NCI-H446 treated with DMSO at 0.1 percent for 48 hours (cell line): ENCODE data around the gene STX16.

ENCODE experiments used
- DNase-seq: peaks from one replicate; lab custom pipeline; 2025; lab: John Stamatoyannopoulos, UW

STX16 gene

DNA sequence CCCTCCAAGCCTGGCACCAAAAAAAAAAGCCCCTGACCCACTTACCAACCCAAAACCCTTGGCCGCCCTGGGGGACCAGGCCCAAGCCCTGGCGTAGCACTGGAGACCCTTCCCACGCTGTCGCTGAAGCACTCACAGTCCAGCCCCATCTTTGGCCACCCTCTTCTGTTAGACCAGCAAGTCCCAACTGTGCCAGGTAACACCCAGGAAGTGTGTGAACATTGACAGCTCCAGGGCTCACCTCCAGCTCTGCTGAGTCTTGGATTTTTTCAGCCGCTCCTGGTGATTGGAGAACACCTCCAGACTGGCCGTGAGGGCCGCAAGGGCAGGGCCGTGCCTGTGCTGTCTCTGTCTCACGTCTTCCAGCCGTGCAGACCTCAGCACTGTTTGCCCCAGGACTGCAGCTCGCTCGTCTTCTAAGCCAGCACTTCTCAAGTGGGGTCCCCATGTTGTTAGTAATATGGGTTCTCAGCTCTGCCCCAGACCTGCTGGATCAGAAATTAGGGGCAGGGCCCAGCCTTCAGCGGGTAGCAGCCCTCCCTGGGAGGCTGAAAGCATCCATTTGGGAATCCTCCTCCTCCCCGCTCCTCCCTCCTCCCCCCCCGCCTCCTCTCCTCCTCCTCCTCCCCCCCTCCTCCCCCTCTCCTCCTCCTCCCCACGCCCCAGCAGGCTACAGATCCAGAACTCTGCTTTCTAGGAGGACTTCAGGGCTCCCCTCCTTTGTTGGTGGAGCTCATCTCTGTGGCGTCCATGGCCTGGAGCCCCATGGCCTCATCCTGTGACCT is 59.6 kb downstream of the STX16 start:
- DNase-seq: no peak

DNA sequence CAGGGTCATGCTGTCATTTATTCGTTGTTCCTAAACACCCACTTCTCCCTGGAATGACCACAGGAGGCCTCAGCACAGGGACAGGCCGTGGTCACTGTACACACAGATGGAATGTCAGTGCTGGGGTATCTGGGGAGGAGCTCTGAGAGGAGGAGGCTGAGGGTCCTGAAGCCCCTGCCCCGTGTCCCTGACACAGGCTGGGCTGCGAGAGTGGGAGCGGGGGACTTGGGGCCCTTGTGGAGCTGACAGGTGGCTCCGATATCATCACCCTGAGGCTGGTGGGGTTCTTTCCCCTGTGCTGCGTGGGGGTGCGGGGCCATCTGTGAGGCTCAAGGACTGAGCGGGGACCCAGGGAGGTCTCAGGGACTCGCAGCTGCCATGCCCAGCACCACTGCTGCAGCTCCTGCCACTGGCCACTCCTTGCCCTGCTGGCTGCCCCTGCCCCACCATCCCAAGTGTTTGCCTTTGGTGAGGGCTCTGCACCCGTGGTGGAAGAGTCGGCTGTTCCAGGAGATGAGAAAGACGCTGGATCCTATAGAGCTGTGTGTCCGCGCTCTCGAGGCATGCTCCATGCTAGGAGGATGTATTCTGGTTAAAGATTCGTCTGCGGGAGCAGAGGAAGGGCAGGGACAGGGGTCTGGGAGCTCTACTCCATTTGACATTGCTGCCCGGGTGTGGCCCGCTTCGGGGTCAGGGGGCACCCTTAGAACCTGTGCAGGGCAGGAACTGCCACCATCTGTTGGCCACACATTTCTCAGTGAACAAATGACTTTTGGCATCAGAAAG is 60.4 kb downstream of the STX16 start:
- no peak for DNase-seq

DNA sequence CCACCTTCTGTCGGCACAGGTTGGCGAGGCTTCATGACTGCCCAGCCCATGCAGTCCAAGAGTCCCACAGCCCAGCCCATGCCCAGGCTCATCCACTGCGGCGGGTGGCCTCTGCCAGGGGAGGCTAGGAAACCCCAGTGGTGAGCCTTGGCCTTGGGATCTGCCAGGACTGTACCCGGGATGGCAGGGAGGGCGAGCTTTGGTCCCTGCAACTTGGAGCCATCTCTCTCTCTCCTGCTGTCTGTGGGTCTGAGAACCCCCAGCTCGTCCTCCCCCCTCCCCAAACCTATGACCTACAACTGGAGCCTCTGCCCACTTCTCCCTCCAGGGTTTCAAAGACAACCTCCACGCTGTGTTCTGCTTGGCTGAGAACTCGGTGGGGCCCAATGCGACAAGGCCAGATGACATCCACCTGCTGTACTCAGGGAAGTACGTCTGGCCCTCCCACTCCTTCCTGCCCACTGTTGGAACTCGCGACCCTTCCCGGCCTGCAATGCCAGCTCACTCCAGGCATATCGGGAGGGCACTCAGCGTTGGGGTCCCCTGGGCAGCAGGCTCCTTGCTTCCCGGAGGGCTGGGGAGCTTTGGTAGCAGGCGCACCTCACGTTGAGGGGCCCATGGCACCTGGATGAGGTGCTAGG is 61.2 kb downstream of the STX16 start:
- no peak for DNase-seq

DNA sequence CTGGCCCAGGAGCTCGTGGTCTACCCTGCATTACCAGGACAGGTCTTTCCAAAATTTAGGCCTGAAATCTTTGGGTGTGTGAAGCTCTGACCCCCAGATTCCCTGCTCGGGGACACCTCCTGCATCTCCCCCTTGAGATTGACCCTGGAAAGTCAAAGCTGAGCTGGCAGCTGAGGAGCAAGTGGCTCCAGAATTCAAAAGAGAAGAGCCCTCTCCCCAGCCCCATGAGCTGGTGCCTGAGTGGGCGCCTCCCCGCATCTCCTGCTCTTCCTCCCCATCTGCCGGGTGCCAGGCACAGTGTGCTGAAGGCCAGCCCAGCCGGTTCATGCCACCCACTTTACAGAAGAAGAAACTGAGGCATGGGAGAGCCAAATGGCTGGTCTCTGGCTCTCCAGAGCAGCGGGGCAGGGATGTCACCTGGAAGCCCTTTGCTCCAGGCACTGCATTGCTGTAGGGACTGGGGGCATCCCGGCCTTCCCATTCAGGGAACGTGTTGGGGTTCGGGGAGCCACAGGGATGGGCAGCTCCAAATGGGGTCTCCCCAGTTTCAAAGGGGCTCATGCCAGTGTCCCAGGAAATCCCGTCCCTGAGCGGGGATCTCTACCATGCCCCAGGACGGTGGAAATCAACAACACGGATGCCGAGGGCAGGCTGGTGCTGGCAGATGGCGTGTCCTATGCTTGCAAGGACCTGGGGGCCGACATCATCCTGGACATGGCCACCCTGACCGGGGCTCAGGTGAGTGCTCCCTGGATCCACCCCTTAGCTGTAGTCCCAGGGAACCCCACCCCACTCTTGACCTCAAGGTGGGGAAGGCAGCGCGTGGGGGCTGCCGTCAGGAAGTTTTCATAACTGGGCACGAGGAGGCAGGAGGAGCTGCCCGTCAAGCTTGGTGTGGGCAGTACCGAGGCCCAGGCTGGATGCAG is 62.0 kb downstream of the STX16 start:
- DNase-seq: no peak

DNA sequence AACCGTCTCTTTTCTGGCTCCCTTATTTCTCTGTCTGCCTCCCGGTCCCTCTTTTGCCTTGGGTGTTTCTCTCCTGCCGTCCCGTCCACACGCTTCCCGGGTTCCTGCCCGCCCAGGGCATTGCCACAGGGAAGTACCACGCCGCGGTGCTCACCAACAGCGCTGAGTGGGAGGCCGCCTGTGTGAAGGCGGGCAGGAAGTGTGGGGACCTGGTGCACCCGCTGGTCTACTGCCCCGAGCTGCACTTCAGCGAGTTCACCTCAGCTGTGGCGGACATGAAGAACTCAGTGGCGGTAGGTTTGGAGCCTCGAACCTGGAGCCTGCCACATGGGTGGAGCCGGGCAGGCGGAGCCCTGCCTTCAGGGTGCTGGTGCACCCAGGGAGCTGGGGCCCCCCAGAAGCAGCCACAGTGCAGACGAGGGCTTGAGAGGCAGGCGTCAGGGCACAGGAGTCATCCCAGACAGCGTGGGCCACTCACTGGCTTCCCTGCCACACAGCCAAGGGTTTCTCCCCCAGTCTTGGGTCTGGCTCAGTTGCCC is 62.8 kb downstream of the STX16 start:
- DNase-seq: no peak

DNA sequence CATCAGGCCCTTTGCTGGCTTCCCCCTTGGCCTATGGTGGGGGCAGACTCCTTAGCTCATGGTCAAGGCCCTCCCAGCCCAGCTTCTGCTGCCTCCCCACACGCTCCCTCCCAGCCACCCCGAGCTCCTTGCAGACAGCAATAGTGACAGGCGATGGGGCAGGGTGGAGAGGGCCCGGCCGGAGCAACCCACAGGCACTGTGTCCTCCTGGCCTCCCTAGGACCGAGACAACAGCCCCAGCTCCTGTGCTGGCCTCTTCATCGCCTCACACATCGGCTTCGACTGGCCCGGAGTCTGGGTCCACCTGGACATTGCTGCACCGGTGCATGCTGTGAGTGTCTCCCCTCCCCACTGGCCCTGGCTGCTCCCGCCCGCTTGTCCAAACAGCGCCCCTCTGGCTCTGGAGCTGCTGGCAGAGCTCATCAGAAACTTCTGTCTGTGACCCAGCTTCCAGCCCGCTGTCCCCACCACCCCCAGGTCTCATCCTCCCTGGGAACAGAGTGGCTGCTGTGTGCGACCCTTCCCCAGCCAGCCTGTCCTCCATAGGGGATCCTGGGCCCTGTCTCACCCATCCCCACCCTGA is 63.3 kb downstream of the STX16 start:
- no peak for DNase-seq

DNA sequence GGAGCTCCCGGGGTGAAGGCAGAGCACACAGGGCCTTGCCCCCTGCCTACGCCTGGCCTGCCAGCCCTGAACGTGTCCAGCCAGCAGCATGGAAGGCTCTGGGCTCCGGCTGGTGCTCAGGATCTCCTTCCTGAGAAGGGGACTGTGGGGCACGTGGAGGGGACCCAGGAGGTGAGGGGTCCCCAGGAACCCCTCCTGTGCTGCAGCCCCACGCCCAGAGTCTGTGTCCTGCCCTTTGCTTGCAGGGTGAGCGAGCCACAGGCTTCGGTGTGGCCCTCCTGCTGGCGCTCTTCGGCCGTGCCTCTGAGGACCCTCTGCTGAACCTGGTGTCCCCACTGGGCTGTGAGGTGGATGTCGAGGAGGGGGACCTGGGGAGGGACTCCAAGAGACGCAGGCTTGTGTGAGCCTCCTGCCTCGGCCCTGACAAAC is 63.9 kb downstream of the STX16 start:
- DNase-seq: no peak

DNA sequence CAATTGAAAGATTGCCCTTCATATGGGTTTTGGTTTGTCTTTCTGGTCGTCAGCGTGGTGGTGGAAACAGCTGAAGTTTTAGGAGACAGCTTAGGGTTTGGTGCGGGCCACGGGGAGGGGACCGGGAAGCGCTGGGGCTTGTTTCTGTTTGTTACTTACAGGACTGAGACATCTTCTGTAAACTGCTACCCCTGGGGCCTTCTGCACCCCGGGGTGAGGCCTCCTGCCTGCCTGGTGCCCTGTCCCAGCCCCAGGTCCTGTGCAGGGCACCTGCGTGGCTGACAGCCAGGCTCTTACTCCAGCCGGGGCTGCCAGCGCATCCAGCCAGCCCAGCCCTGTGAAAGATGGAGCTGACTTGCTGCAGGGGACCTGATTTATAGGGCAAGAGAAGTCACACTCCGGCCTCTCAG is 64.3 kb downstream of the STX16 start:
- no peak for DNase-seq

DNA sequence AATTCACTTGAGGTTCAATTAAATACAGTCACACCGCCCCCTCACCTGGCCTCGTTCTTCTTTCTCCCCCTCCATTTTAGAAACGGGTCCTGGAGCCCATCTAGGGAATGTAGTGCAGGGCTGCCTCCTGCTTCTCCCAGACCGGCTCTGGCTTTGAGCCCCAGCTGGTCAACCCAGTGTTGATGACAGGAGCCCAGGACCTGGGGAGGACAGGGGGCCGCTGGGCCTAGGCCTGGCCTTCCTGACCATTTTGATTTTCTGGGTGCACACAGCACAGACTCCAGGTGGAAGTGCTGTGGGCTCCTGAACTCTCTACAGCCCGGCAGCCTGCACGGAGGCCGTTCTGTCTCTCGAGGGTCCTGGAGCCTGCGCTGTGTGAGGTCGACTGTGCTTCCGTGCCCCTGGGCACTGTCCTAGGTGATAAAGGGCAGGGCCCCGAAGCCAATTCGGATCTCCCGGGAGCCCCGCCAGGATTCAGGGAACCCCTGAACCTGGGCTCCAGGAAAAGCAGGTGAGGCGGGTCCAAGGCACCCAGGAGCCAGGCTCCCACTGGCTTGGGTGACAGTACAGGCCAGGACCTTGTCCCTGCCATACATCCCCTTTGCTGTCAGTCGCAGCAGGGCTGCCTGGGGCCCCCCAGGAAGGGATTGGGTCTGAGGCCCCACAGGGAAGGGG is 64.9 kb downstream of the STX16 start:
- DNase-seq: no peak

DNA sequence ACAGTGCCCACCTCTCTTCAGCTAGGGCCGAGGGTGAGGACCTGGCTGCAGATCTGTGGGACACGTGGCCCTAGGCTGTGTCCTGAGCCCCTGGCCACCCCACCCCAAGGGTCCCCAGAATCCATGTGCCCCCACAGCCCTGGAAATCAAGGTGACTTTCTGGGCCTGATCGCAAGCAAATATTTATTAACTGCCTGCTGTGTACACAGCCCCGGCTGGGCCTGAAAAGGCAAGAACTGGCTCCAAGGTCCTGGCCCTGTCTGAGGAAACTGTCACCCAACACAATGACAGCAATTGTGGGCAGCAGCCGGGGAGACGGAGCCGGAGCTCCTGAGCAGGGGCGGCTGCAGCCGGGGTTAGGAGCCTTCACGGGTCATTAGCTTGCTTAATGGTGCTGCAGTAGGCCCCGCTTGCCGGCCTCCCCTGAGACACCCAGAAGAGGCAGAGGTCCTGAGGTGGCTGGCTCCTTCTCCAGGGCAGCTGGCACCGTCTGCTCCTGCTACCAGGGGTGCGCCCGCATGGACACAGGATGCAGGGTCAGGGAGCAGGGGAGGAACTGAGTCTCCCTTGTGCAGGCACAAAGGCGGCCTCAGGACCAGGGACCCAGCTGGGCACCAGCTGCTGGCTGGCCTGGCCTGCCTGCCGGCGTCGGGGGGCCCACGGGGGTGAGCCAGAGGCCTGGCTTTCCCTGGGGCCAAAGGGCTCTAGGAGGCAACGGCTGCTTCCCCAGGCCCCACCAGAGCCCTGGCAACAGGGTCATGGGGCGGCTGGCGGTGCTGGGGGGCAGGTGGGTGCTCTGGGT is 65.6 kb downstream of the STX16 start:
- DNase-seq: no peak

DNA sequence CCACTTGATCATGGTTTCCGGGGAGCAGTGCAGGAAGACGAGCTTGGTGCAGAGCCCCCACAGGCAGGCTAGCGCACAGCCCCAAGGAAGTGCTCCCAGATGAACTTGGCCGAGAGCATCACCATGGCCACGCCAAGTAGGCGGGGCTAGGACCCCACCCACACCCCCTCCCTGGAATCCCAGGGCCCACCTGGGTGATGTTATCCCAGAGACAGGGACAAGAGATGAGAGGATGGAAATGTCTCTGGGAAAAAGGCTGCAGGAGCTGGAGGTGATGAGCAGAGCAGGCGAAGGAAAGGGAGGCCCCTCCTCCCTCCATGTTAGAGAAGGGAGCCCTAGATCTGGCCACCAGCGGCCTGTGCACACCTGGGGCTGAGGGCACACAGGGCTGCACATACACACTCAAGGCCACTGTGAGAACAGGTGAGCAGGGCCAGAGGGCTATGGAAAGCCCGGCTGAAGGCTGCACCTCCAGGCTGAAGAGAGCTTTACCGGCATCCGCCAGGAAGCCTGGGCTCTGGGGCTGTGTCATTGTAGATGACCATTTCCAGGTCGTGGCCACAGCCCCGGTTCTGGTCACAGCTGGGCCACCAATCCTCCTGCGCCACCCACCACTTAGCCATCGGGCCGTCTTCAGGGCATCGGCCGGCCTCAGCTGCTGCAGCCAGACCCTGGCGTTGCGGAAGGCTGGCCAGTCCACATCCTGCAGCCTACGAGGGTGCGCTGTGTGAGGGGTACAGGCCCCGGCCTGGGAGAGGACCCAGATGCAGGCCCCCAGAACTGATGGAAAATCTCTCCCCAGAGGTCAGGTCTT is 66.4 kb downstream of the STX16 start:
- no peak for DNase-seq

DNA sequence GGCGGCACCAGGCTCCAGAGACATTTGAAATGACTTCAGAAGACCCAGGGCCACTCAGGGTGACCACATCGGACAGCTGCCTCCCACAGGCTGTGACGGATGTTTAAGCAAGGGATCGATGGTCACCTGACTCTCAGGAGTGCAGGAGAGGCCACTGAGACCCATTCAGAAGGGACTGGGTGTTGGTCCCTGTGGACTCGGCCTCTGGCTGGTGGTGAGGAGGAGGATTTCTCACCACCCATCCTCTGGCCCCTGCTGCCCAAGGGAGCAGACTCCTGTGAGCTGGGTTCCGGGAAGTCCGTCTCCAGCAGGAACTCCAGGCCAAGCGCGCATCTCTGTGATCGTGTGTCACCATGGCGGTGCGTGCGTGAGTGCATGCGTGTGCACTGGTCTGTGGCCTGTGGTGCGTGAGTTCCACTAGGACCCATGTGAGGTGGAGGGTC is 67.1 kb downstream of the STX16 start:
- DNase-seq: no peak

DNA sequence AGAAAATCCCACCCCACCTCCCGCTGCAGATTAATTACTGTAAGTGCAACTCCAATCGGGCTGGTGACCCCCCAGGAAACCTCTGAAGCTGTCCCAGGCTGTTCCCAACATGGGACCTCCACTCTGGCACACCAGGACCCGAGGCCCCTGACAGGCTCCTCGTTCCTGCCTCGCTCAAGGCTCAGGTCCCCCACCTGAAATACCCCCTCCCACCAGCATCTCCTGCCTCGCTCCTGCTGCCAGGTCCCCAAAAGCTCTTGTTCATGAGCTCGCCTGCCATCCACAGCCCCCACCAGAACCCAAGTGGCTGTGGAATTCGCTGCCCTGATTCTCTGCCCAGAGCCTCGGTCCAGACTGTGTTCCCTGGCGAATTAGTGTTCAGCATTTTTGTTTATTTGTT is 67.6 kb downstream of the STX16 start:
- no peak for DNase-seq

DNA sequence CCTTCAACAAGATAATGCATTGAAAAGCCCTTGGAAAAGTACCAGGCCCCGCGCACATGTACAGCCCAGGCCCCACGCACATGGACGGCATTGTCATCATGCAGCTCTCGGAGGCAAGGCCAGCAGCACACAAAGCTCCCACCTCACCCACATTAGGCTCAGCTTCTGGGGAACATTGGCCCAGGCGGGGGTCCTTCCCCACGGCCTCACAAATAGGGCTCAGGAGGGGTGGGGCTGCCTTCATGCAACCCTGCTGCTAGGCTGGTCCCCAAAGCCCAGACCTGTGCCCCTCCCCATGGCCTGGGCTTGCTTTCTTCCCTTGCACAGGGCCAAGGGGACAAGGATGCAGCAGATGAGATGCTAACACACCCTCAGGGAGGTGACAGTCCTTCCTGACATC is 68.2 kb downstream of the STX16 start:
- no peak for DNase-seq

DNA sequence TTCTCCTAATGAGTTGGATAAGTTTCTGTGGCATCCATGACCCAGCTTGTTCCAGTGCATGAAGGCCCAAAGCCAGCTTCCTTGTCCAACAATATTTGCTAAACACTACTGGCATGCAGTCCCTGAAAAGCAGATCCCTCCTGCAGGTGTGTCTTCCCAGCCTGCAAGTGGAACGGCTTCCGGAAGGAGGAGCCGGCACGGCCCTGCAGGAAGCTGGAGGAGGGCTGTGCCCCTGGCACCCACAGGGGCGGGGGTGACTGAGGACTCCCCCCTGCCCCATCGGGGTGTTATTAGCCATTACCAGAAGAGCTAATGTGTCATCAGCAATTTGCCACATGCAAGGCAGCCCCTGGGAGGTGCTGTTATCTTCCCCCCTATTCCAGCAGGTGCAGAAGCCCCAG is 68.9 kb downstream of the STX16 start:
- DNase-seq: no peak

DNA sequence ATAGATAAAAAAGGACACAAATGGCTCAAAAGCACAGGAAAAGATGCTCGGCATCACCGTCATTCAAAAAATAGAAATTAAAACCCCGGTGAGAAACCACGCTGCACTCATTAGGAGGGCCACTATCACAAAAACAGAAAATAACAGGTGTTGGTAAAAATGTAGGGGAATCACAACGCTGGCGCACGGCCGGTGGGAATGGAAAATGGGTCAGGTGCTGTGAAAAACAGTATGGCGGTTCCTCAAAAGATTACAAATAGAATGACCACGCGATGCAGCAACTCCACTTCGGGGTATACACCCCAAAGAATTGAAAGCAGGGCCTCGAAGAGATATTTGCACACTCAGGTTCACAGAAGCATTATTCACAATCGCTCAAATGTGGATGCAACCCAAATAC is 69.8 kb downstream of the STX16 start:
- no peak for DNase-seq

DNA sequence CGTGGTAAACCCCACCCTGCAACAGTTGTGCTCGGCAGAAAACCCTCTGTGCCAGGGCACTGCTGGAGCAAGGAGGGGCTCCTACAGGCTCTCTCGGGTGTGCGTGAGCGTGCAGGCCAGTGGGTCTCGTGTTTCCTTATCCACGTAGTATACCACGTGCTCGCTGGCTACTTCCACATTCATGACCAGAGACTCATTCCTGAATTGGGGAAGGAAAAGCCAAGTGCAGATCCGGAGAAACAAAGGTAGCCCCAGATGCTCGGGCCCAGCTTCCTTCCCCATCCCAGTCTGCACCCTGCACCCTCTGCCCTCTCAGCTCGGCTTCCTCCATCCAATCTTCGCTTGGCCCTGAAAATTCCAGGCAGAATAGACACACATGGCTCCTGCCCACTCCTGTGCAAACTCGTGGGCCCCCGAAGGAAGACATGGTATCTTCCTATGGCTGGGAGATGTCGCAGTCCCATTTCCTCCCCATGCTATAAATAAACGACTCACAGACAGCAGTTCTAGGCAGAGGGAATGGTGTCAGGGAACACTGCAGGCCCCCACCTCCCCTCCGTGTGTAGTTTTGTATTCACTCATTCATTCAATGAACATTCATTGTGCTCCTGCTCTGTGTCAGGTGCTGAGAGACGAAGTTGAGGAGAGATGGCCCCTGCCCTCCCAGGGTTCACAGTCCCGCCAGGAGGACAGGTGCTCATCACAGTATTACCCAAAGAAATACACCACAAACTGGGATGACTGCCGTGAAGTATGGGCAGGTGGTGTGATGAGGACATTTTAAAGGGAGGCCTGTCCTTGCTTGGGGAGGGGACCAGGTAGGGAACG is 71.1 kb downstream of the STX16 start:
- no peak for DNase-seq
